ENCODE measurements around the gene TMEM200B. TPM values are rescaled to one million over a fixed set of nuclear protein-coding genes. Genes with fewer than 3 reads are reported as not detected.

Gene TMEM200B
- total RNA-seq, 2 donors from 2014 or later: 1.7 to 4.8 TPM

Other genes starting within 250 kb of the TMEM200B start
- 10 to 100 TPM; 19.1 to 25.4 TPM for gene EPB41, start 209.3 kb downstream of the TMEM200B start, total RNA-seq
- gene SRSF4, start 58.0 kb upstream of the TMEM200B start, total RNA-seq: 10 to 100 TPM; 44.2 to 48.1 TPM
- 10 to 100 TPM; 18.4 to 24.3 TPM for gene MECR, start 107.0 kb upstream of the TMEM200B start, total RNA-seq
- 10 to 100 TPM; 15.9 to 22.4 TPM for gene PTPRU, start 112.6 kb upstream of the TMEM200B start, total RNA-seq

Measured in right atrium auricular region (tissue), 2 donors.